GM21529 (cell line): Measurements from ENCODE around the gene ADCY1.

ENCODE experiments used
- ATAC-seq: cut with Tn5 transposase; IDR thresholded peaks from one replicate; pipeline ENCODE4 v1.9.1; 2021; ENCODE audit not compliant: unreplicated experiment

ADCY1 gene

DNA sequence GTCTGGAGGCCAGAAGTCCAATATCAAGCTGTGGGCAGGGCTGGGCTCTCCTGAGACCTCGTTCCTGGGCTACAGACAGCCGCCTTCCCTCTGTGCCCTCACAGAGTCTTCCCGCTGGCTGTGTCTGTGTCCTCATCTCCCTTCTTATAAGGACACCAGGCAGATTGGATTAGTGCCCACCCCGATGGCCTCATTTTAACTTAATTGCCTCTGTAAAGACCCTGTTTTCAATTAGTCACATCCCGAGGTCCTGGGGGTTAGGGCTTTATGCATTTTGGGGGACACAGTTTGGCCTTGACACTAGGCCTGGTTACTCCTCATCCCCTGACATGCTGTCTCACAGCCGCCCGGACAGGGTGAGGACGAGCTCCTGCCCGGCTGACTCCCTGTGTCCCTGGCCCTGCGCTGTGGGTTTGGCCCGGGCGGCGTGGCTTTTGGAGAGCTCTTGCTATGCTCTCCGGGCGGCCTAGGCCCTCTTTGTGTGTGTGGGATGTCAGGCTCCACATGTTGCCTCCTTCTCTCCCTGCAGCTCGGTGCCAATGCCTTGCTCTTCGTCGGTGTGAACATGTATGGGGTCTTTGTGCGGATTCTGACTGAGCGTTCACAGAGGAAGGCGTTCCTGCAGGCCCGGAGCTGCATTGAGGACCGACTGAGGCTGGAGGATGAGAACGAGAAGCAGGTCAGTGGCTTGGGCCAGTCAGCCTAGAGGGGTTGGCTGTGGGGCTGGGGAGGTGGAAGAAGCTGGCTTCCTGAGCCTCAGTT, 18.2 kb downstream of the ADCY1 start:
- no peak for ATAC-seq

DNA sequence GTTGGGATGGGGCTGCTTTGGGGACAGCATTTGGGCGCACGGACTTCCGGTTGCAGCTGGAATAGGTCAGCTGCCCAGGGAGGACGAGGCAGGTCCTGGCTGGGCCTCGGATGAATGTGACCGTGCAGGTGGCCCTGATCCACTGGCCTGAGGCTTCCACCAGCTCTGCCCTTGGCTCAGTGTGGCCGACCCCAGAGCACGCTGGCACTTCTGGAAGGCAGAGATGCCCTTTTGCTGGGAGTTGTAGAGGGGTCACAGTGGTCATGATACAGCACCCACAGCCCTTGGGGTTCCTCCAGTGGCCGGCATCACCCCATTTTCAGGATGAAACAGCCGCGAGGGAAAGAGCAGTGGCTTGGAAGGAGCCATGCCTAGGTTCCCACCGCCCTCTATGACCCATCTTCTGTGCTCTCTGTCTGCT, 19.0 kb downstream of the ADCY1 start:
- ATAC-seq = no peak

DNA sequence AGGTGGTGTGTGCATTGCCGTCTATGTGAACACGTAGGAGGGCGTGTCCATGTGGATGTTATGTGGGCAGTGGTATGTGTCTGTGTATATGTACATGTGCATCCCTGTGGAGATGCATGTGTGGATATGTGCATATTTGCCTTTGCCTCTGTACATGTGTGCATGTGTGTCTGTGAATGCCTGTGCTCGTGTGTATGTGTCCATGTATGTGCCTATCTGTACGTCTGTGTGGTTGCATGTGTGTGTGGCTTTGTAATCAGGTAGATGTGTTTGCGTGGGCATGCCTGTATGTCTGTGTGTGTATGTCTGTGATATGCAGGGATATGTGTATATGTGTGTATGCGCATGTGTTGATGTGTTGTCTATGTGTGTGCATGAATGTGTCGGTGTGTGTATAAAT, 19.7 kb downstream of the ADCY1 start:
- ATAC-seq = no peak

DNA sequence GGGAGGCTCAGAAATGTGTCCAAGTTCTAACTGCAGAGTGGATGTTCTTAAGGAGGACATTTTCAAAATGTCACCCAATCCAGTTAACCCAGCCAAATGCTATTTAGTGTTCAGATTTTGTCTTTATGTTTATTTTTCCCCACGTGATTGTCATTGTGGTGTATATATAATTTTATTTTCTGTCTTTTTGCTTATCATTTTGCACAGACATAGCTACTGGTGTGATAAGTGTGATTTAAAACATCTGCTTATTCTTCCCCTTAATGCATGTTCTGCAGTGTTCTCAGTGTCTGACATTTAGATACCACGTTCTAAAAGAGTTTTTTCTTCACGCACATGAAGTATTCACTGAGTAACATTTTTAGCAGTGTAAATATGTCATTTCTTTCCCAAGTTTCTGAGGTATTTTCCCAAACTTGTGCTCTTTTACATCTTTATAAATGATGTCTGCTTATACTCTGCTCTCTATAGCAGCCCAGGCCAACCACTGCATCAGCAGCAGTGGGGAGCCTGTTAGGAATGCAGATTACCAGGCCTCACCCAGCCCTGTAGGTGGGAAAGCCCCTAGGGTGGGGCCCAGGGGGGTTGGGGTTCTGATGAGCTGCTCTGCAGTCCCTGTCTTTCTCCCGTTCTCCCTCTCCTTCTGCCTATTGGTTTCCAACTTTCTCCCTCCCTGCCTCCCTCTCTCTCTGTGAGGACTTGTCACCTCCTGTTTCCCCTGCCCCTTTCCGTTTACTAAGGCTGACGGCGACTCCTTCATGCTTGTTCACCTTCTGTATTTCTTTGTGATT, 20.8 kb downstream of the ADCY1 start:
- no peak for ATAC-seq

DNA sequence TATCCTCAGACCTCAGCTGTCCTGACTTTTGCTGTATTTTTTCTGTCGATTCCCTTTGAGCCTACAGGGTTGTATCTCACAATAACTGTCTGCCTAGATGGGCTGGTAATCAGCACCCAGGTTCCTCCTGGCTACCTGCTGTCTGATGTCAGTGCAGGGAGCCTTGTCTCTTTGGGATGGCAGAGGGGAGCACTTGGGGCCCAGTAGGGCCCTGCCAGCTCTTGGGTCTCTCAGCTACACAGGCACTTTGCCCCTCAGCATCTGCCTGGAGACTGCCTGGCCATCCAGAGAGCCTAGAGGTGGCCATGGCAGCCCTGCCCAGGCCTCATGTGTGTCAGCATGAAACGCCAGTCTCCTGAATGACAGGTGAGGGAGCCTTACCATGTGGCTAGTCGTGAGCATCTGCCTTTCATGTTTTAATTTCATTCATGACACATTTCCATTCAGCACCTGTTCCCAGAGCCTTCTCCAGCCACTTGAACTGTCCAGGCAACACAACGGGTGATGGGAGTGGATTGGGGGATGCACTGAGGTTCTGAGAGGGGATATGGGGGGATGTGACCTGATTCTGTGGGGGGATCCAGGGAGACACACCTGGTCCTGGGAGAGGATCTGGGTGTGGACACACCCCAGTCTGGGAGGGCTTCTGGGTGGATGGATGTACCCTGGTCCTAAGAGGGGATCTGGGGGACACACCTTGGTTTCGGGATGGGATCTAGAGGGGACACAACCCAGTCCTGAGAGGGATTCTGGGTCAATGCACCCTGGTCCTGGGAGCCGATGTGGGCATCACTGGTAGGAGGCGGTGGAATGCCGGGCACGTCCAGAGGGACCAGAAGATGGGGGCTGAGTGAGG, 21.9 kb downstream of the ADCY1 start:
- ATAC-seq = no peak

DNA sequence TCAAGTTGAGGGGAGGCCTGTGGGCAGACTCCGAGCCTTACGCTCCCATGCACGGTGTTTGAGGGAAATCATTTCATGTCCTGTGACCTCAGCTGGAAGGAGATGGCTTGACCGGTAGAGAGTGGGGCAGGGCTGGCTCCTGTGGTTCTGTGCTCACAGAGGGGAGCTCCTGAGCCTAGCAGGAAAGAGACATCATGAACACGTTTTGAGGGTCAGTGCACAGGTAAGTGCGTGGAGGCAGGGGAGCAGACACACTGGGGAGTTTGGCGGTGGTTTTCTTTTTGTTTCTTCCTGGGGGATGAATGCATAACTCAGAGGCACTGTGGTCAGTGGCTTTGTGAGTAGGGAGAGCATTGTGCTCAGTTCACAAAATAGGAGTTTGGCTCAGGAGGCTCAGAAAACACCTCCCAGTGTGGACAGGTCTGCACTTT, 22.5 kb downstream of the ADCY1 start:
- ATAC-seq = no peak

DNA sequence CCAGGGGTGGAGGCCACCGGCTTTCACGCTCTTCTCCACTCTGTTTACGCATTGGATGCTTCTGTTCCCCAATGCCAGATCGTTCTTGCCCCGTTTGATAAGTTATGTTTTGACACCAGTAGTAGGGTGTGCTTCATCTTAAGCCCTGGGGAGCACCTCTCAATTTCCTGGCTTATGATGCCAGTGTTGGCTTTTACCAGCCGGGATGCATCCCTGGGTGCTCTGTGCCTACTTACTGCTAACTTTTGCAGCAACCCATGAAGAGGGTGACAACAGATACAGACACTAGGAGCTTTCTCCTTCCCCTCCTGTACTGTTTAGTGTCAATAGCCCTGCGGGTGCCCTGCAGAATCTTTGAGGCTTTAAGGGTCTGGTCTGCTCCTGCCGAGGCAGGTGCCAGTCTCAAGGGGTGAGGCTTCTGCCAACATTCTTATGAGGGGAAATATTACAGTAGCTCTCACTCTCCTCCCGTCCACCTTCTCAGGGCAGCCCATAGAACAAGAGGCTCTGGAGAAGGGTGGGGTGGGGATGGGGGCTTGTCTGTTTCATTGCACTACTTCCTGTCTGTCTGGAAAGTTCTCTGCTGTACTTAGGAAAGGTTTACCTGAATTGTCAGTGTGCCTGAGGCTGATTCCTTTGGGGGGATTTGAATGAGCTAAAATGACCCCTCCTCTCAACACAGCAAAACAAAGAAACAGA, 23.3 kb downstream of the ADCY1 start:
- ATAC-seq = no peak

DNA sequence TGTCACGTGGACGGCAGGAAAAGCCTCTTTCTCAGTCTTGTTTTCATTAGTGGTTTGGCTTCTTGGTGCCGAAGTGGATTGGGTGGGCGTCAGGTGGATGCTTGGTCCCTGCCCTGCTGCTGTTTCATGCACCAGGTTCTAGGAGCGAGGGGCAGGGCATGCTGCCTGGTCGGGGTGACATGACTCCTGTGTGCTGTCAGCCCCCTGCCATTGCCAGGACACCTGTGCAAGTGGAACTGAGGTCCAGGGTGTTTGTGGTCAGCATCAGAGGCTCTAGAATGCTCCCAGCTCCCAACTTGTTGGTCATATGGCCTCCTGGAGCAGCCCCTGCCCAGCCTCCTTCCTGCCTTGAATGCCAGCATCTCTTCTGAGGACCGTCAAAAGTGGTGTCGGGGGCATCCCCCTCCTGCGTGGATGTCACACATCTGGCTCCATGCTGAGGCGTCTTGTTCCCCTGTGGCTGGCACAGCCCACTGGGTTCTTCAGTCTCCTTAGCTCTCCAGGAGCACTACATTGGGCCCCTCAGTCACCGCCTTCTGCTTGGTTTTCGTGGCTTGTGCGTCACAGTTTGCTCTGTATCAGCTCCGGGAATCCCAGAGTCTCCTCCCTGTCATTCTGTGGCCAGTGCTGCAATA, 24.8 kb downstream of the ADCY1 start:
- ATAC-seq = no peak

DNA sequence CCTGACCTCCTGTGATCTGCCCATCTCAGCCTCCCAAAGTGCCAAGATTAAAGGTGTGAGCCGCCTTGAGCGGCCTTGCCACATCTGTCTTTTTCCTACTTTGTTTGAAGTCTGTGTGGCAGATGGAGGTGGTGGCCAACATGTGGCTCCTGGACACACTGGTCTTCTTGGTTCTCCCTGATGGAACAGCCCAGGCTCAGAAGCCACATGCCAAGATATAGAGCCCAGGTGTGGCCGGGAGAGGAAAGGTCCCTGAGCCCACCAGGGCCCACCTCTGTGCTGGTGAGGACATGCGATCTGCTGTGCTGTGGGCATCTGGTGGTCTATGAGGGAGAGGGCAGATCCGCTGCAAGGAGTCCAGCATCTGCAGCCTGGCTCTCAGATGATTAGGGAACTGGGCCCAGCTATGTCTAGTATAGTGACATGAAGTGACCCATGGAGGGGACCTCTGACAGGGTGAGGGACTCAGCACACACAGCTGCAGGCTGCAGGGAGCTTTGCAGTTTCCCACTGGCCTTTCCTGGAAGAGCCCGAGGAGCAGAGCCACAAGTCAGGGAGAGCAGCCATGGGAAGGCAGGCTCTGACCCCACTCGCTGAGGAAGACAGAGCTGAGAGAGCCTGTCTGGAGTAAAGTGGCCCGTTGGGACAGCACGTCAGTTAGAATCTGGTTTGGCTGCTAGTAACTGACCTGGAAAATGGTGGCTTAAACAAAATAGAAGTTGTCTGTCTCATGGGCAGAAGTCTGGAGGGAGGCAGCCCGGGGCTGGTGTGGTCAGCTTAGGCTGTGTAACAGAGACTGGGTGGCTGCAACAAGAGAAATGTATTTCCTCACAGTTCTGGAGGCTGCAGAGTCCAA, 25.9 kb downstream of the ADCY1 start:
- no peak for ATAC-seq

DNA sequence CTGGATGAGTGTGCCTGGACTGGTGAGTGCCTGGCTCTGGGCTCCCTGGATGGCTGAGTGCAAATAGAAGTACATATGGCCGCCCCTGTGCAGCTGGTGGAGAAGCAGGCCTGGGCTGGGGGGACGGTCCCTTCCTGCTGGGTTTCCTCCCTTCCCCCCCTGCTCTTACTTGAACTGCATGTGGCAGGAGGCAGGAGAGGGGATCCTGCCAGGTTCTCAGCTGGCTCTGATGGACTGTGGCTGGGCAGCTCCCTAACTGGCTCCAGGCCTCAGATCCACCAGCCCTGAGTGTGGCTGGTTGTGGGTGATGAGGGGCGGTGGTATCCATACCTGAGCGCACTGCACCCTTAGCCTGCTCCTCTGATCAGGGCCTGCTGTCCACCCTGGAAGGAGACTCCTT, 26.9 kb downstream of the ADCY1 start:
- no peak for ATAC-seq

DNA sequence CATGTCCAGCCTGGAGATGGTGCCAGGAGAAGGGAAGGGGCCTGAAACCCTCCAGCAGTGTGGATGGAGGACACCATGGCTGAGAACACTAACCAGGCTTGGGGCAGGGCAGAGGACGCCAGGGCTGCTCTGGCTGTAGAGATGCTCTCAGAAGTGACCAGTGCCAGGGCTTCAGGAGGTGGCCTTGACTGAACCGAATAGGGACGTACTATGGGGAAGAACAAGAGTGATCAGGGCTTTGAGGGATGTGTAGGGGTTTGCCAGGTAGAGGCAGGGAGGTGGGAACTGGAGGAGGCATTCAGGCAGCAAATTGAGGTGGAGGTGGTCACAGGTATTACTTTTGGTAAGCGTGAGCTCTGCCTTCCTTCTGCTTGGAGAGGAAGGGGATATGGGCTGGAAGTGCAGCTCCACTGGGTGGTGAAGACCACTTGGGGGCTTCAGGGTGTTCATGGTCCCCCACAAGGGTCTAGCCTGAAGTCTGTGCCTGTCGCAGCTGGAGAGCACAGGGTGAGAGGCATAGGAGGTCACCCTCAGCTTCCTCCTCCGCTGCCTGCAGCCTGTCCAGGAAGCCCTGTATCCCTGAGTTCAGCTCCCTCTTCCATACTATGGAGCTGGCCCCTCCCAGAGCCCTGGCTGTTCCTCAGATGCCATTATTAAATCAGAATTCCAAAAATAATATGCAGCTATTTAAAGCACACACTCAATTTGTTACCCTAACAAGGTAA, 27.8 kb downstream of the ADCY1 start:
- no peak for ATAC-seq

DNA sequence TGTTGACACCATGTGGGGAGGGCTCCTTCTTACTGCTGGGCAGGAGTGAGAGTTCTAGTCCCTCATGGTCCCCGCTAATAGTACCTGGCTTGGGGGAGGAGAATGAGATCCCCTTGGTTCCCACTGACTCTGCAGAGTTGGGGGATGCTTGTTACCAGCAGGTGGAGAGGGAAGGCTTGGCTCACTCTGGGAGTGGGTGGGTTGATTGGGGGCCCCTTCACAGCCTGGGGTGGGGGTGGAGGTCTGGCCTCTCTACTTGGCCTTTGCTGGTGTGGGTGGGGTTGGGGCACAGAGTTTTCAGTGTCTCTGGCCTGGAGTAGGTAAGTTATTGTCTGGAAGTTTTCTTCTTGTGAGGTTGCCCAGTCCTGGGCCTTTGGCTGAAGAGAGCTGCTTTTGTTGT, 31.9 kb downstream of the ADCY1 start:
- no peak for ATAC-seq

DNA sequence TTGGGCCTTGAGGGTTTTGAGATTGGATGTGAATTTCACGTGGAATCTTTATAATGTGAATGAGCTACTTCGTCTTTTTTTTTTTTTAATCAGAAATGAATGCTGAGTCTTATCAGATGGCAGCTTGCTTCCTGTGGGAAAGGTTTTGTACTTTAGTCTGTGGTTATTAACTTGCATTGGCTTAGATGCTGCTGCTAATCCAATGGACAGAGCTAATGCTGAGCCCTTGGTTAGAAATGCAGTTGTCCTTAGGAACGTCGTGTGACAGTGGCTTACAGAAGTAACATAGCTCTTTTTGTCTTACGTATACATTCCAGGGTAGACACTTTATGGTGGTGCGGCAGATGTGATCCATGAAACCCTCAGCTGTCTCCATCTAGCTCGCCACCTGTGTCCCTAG, 32.8 kb downstream of the ADCY1 start:
- ATAC-seq = no peak

DNA sequence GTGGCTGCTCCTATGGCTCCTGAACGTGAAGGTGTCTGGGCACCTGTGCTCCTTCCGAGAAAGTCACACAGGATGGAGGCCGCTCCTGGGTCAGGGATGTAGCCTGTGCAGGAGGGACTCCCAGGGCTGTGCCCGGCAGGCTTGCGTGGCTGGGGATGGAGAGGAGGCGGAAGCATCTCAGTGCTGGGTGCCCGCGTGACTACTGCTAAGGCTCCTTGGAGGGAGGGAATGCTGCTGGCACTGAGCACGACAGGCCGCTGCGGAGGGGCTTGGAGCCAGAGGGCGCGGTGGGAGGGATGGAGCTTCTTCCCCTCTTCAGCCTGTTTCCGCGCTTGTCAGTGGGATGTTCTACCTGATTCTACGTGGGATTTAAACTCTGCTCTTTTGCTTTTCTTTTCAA, 35.0 kb downstream of the ADCY1 start:
- no peak for ATAC-seq

DNA sequence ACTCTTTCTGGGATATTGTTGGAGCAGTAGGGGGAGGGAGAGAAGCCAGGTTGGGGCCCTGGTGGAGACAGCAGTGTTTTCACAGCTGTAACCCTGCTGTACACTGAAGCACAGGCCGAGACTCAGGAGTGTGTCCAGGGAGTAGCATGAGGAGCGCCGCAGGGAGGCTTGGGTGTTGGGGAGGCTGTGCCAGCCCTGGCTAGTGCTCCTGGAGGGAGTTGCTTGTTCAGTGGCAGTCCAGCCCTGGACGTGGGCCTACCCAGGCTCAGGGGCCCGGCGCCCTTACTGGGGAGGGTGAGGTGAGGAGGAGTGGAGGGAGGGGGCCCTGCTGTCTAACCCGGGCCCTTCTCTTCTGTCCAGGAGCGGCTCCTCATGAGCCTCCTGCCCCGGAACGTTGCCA, 35.9 kb downstream of the ADCY1 start:
- no peak for ATAC-seq

DNA sequence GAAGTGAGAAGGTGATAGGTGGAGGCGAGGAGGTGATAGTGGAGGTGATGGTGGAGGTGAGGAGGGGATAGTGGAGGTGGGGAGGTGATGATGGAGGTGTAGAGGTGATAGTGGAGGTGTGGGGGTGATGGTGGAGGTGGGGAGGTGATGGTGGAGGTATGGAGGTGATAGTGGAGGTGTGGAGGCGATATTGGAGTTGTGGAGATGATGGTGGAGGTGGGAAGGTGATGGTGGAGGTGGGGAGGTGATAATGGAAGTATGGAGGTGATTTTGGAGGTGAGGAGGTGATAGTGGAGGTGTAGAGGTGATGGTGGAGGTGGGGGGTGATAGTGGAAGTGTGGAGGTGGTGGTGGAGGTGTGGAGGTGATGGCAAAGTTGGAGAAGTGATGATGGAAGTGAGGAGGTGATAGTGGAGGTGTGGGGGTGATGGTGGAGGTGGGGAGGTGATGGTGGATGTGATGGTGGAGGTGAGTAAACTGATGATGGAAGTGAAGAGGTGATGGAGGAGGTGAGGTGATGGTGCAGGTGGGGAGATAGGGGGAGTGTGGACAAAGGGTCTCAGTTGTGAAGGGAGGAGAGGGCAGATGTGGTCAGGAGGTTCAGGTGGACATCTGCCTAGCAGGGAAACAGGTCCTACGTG, 36.6 kb downstream of the ADCY1 start:
- ATAC-seq = no peak

DNA sequence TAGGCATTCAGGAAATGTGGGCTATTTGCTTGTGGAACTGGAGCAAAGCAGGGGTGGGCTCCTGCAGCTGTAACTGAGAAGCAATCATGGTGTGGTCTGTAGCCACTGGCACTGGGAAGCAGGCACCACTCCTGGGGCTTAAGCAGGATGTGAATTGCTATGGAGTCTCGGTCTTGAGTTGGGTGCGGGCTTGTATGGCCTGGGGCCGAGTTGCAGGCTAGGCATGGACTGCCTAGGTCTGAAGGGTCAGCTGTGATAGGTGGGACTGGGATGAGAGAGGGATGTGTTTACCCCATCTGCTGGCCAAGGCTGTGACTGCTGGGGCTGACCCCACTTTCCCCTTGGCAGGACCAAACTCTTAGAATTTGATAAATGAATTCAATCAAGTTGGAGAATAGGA, 43.0 kb downstream of the ADCY1 start:
- ATAC-seq = no peak

DNA sequence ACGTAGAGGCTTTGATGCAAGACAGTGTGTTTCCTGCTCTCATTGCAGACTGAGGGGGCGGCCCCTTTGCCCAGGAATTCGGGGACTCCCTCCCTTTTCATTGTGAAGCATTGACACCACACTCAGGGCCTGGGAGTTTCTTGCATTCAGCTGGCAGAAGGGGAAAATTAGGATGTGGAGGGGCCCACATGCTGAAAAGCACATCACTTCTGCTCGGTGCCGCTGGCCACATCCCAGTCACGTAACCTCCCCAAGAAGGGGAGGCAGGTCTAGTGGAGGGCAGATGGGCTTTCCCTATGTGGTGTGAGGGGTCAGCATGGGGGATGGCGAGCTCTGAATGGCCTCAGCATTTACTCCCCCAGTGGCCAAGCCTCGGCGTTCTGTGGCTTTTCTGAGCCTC, 47.9 kb downstream of the ADCY1 start:
- no peak for ATAC-seq
